ENCODE data around the gene KIF21A.

The KIF21A gene

GRCh38 chr12:39413836-39414771, 28.8 kb downstream of the KIF21A start:
- H3K27ac ChIP-seq = no peak overlapping the region
- TF ChIP-seq ZFX (IDR thresholded peaks at IDR 0.05; ENCODE audit: borderline replicate concordance) = no peak
- TF ChIP-seq CTCF (IDR thresholded peaks at IDR 0.05) = no peak

GRCh38 chr12:39412210-39412609, 30.7 kb downstream of the KIF21A start:
- TF ChIP-seq CTCF (IDR thresholded peaks at IDR 0.05) = no peak
- TF ChIP-seq ZFX (IDR thresholded peaks at IDR 0.05; ENCODE audit: borderline replicate concordance) = no peak
- no peak overlapping the region for H3K27ac ChIP-seq

- TF ChIP-seq ZFX (IDR thresholded peaks at IDR 0.05; ENCODE audit: borderline replicate concordance) = no peak
- TF ChIP-seq CTCF (IDR thresholded peaks at IDR 0.05) = no peak
- H3K27ac ChIP-seq = no peak overlapping the region
Observed at GRCh38 chr12:39406262-39406661, 36.7 kb downstream of the KIF21A start.

GRCh38 chr12:39405580-39405979, 37.3 kb downstream of the KIF21A start:
- no peak overlapping the region for H3K27ac ChIP-seq
- no peak for TF ChIP-seq ZFX (IDR thresholded peaks at IDR 0.05; ENCODE audit: borderline replicate concordance)
- no peak for TF ChIP-seq CTCF (IDR thresholded peaks at IDR 0.05)

GRCh38 chr12:39404000-39404399, 38.9 kb downstream of the KIF21A start:
- TF ChIP-seq ZFX (IDR thresholded peaks at IDR 0.05; ENCODE audit: borderline replicate concordance) = no peak
- no peak for TF ChIP-seq CTCF (IDR thresholded peaks at IDR 0.05)
- H3K27ac ChIP-seq = no peak overlapping the region

GRCh38 chr12:39403376-39403775, 39.5 kb downstream of the KIF21A start:
- TF ChIP-seq ZFX (IDR thresholded peaks at IDR 0.05; ENCODE audit: borderline replicate concordance) (no peak), CTCF (IDR thresholded peaks at IDR 0.05) (no peak)

GRCh38 chr12:39402922-39403321, 40.0 kb downstream of the KIF21A start:
- TF ChIP-seq CTCF (IDR thresholded peaks at IDR 0.05) (no peak), ZFX (IDR thresholded peaks at IDR 0.05; ENCODE audit: borderline replicate concordance) (no peak)
- no peak overlapping the region for H3K27ac ChIP-seq

More at GRCh38 chr12:39403376-39403775, 39.5 kb downstream of the KIF21A start:
- no peak overlapping the region for H3K27ac ChIP-seq

Data from 22Rv1 (cell line).